Activated CD8-positive, alpha-beta memory T cell treated with anti-CD3 and anti-CD28 coated beads, Interleukin-2, amount 10 ng/mL, durations not matched to agents 7 days and 5 days (primary cell): ENCODE results near the gene TPCN1. TPM values are rescaled to one million over a fixed set of nuclear protein-coding genes. Genes with fewer than 3 reads are reported as not detected.
A peak's percentile ranks its signal among the peaks of the same experiment; 100 is the strongest.

Experiments
- ATAC-seq: fragments of 150-1000 bp; cut with Tn5 transposase; one replicate; pipeline ENCODE4 v1.10.0; 2021; ENCODE audit warnings: moderate library complexity
- CTCF ChIA-PET: fragments of 350-600 bp; sonication (Branson Sonifier 250); formaldehyde crosslinking; loops from one replicate; lab custom pipeline; 2021; ENCODE audit warnings: antibody characterized with exemption; lab: Charles Lee
- DNase-seq: peaks from one replicate; pipeline ENCODE4 v3.0.0-alpha.2; 2020
- H3K27ac Mint-ChIP-seq: one replicate; pipeline ENCODE4 v1.8.0; 2021; ENCODE audit warnings: mild to moderate bottlenecking, mixed read lengths
- H3K27me3 Mint-ChIP-seq: one replicate; pipeline ENCODE4 v1.8.0; 2021; ENCODE audit warnings: mixed read lengths
- H3K36me3 Mint-ChIP-seq: one replicate; pipeline ENCODE4 v1.8.0; 2021; ENCODE audit warnings: mild to moderate bottlenecking, mixed read lengths
- H3K4me1 Mint-ChIP-seq: one replicate; pipeline ENCODE4 v1.8.0; 2021; ENCODE audit warnings: mixed read lengths
- H3K4me3 Mint-ChIP-seq: one replicate; pipeline ENCODE4 v1.8.0; 2021; ENCODE audit warnings: mild to moderate bottlenecking, moderate library complexity, mixed read lengths
- H3K9me3 Mint-ChIP-seq: one replicate; pipeline ENCODE4 v1.8.0; 2022; ENCODE audit warnings: low read depth, mixed read lengths
- total RNA-seq, 2 experiments: library from RNA; stranded (reverse); gene quantifications; one replicate each; pipeline ENCODE4 v1.2.3, GENCODE V29; 2021

The TPCN1 gene
- total RNA-seq, 2 experiments from 2014 or later, result 21.4 to 23.3 TPM

GRCh38 chr12:113285679-113286610, 64.7 kb downstream of the TPCN1 start:
- Mint-ChIP-seq H3K4me3 (no peak overlapping the region), H3K27me3 (no peaks in the 10 kb centered on the region), H3K27ac (no peak overlapping the region), H3K36me3 (peaks cover 2% of the 10 kb centered on the region), H3K9me3 (no peaks in the 10 kb centered on the region), H3K4me1 (peaks cover 3% of the 10 kb centered on the region)
- DNase-seq, result no peak
- no peak for ATAC-seq
- CTCF ChIA-PET, result no interaction called here

DNA sequence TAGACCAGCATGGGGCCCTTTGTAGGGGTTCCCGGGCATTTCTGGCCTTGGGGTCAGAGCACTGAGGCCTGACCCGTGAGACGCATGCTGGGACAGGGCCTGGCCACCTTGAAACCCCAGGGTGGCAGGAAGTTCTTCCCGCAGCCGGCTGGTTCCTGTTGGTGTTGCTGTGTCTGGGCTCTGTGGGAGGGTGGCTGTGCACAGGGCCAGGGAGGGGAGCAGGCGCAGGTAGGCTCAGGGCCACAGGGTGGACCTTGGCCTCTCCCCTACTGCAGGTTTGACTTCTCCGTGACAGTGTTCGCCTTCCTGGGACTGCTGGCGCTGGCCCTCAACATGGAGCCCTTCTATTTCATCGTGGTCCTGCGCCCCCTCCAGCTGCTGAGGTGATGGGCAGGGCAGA, 65.4 kb downstream of the TPCN1 start:
- H3K27ac Mint-ChIP-seq, result no peak overlapping the region
- CTCF ChIA-PET, result no interaction called here

GRCh38 chr12:113287146-113287898, 66.1 kb downstream of the TPCN1 start:
- peaks cover 3% of the 10 kb centered on the region for H3K4me1 Mint-ChIP-seq
- CTCF ChIA-PET, result no interaction called here
- no peaks in the 10 kb centered on the region for H3K27me3 Mint-ChIP-seq
- ATAC-seq (no peak), DNase-seq (no peak)
- no peaks in the 10 kb centered on the region for H3K9me3 Mint-ChIP-seq
- peaks cover 2% of the 10 kb centered on the region for H3K36me3 Mint-ChIP-seq
- no peak overlapping the region for H3K27ac Mint-ChIP-seq
- H3K4me3 Mint-ChIP-seq, result no peak overlapping the region

More for the DNA sequence above, 65.4 kb downstream of the TPCN1 start:
- peaks cover 2% of the 10 kb centered on the region for H3K36me3 Mint-ChIP-seq
- H3K4me1 Mint-ChIP-seq, result peaks cover 3% of the 10 kb centered on the region
- H3K4me3 Mint-ChIP-seq, result no peak overlapping the region
- no peaks in the 10 kb centered on the region for H3K9me3 Mint-ChIP-seq
- ATAC-seq (no peak), DNase-seq (no peak)
- H3K27me3 Mint-ChIP-seq, result no peaks in the 10 kb centered on the region

GRCh38 chr12:113287899-113288282, 66.6 kb downstream of the TPCN1 start:
- no peak for DNase-seq
- ATAC-seq, result no peak
- no peak overlapping the region for H3K4me3 Mint-ChIP-seq
- peaks cover 3% of the 10 kb centered on the region for H3K4me1 Mint-ChIP-seq
- H3K36me3 Mint-ChIP-seq, result peaks cover 2% of the 10 kb centered on the region
- no peaks in the 10 kb centered on the region for H3K9me3 Mint-ChIP-seq
- CTCF ChIA-PET, result no interaction called here
- H3K27me3 Mint-ChIP-seq, result no peaks in the 10 kb centered on the region
- no peak overlapping the region for H3K27ac Mint-ChIP-seq

GRCh38 chr12:113289361-113289760, 68.1 kb downstream of the TPCN1 start:
- DNase-seq (no peak), ATAC-seq (no peak)
- H3K27ac Mint-ChIP-seq, result no peak overlapping the region
- CTCF ChIA-PET, result interaction anchor here (1.4 to 2.3 kb wide), 2 partner anchors 12 to 136 kb away, joined by 3 to 6 read pairs; no protein-coding TSS in a partner anchor
- H3K27me3 Mint-ChIP-seq, result no peaks in the 10 kb centered on the region
- no peak overlapping the region for H3K4me3 Mint-ChIP-seq
- no peaks in the 10 kb centered on the region for H3K9me3 Mint-ChIP-seq
- peaks cover 2% of the 10 kb centered on the region for H3K36me3 Mint-ChIP-seq
- peaks cover 3% of the 10 kb centered on the region for H3K4me1 Mint-ChIP-seq

DNA sequence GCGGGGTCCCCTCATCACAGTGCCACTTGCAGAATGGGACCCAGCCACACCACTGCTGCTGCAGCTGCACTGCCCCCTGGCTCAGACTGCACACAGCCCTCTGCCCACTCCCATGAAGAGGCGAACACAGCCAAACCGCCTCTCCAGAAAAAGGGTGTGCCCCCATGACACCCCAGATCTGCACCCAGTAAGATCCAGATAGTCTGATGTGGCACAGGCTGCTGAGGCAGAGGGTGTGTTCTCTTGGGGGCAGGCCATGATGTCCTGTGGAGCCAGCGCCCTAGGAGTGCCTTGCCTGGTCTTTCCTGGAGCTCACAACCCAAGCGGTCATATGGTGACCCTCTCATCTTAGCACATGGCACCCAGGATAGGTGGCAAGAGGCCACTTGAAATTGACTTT, 69.2 kb downstream of the TPCN1 start:
- Mint-ChIP-seq H3K27ac (no peak overlapping the region), H3K4me3 (no peak overlapping the region), H3K27me3 (no peaks in the 10 kb centered on the region), H3K4me1 (peaks cover 3% of the 10 kb centered on the region), H3K36me3 (no peaks in the 10 kb centered on the region), H3K9me3 (no peaks in the 10 kb centered on the region)
- DNase-seq (no peak), ATAC-seq (no peak)
- CTCF ChIA-PET, result interaction anchor here (2.3 kb wide), 1 partner anchor 135 kb away, joined by 6 read pairs; no protein-coding TSS in a partner anchor

GRCh38 chr12:113291586-113291985, 70.3 kb downstream of the TPCN1 start:
- Mint-ChIP-seq H3K9me3 (no peaks in the 10 kb centered on the region), H3K4me3 (no peak overlapping the region), H3K27me3 (no peaks in the 10 kb centered on the region), H3K27ac (no peak overlapping the region), H3K36me3 (no peaks in the 10 kb centered on the region), H3K4me1 (peaks cover 3% of the 10 kb centered on the region)
- no peak for DNase-seq
- no peak for ATAC-seq
- CTCF ChIA-PET, result interaction anchor here (2.3 kb wide), 1 partner anchor 134 kb away, joined by 6 read pairs; no protein-coding TSS in a partner anchor

GRCh38 chr12:113292091-113292490, 70.8 kb downstream of the TPCN1 start:
- CTCF ChIA-PET, result interaction anchor here (1.0 kb wide), 1 partner anchor 13 kb away, joined by 3 read pairs; no protein-coding TSS in a partner anchor
- no peak overlapping the region for H3K27ac Mint-ChIP-seq

GRCh38 chr12:113292547-113292946, 71.3 kb downstream of the TPCN1 start:
- Mint-ChIP-seq H3K9me3 (no peaks in the 10 kb centered on the region), H3K4me3 (no peak overlapping the region), H3K27ac (no peak overlapping the region), H3K4me1 (no peaks in the 10 kb centered on the region), H3K27me3 (no peaks in the 10 kb centered on the region), H3K36me3 (no peaks in the 10 kb centered on the region)
- no peak for DNase-seq
- CTCF ChIA-PET, result interaction anchor here (1.0 kb wide), 1 partner anchor 12 kb away, joined by 3 read pairs; no protein-coding TSS in a partner anchor
- no peak for ATAC-seq

More at GRCh38 chr12:113292091-113292490, 70.8 kb downstream of the TPCN1 start:
- Mint-ChIP-seq H3K4me3 (no peak overlapping the region), H3K27me3 (no peaks in the 10 kb centered on the region), H3K9me3 (no peaks in the 10 kb centered on the region), H3K4me1 (no peaks in the 10 kb centered on the region), H3K36me3 (no peaks in the 10 kb centered on the region)
- ATAC-seq (no peak), DNase-seq (no peak)

- H3K27ac Mint-ChIP-seq, result no peak overlapping the region
- no peak for ATAC-seq
Measured at GRCh38 chr12:113293100-113293499, 71.8 kb downstream of the TPCN1 start.

DNA sequence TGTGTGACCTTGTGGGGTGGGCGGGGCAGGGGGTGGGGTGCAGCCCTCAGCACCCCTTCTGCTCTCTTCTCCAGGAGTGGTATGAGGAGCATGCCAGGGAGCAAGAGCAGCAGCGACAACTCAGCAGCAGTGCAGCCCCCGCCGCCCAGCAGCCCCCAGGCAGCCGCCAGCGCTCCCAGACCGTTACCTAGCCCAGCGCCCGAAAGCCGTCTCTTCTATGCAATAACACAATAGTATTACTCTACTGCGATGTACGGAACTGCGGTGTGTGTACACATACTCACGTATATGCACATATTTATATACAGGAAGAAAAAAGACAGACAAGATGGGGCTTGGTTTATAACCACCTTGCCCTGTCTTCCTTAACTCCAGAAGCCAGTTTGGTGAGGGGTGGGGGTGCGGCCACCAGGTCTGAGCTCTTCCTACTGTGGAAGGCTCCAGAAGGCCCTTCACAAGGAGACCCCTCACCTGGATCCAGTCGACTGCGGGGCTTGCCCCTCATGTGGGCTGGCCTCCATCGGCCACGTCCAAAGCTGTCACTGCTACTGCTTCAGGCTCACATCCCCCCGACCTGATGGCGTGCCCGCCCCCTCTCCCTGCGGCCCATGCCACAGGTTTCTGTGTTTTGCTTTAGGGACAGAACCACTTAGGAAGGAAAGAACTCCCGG, 74.8 kb downstream of the TPCN1 start:
- Mint-ChIP-seq H3K36me3 (no peaks in the 10 kb centered on the region), H3K4me1 (no peaks in the 10 kb centered on the region), H3K27me3 (no peaks in the 10 kb centered on the region), H3K4me3 (no peak overlapping the region), H3K9me3 (no peaks in the 10 kb centered on the region), H3K27ac (peak overlapping the region; percentile 8)
- DNase-seq (no peak), ATAC-seq (no peak)
- CTCF ChIA-PET, result no interaction called here

More at GRCh38 chr12:113293100-113293499, 71.8 kb downstream of the TPCN1 start:
- CTCF ChIA-PET, result interaction anchor here (1.0 to 1.2 kb wide), 2 partner anchors 12 to 132 kb away, joined by 3 to 5 read pairs; no protein-coding TSS in a partner anchor
- H3K27me3 Mint-ChIP-seq, result no peaks in the 10 kb centered on the region
- no peak for DNase-seq
- no peak overlapping the region for H3K4me3 Mint-ChIP-seq
- no peaks in the 10 kb centered on the region for H3K9me3 Mint-ChIP-seq
- H3K36me3 Mint-ChIP-seq, result no peaks in the 10 kb centered on the region
- no peaks in the 10 kb centered on the region for H3K4me1 Mint-ChIP-seq

DNA sequence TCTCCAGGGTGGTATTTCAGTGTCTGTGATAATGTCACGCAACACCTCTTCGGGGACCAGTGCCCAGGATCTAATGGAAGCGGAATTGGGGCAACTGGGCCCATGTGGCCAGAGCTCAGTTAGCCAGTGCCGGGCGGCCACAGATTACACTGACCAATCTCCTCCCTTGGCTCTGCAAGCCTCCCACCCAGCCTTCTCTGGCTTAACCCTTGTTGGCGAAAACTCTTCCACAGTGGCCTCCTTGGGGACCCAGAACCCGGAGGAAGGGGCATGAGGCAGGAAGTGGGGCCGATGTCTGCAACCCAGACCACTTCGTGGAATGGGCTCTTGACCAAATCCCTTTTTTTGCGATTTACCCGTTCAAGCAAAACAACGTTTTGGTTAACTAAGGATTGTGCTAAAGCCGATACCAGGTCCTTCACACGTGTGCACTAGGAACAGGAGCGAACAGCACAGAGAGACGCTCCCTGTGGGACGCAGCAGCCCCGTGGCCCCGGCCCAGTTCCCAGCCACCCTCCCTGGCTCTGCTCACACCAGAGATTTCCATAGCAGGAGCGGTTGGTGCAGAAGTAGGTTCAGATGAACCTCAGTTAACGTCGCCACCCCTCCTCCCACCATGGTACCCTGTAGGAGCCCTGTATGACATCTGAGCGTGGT, 75.4 kb downstream of the TPCN1 start:
- Mint-ChIP-seq H3K9me3 (no peaks in the 10 kb centered on the region), H3K36me3 (no peaks in the 10 kb centered on the region), H3K4me3 (no peak overlapping the region), H3K27me3 (no peaks in the 10 kb centered on the region), H3K4me1 (no peaks in the 10 kb centered on the region), H3K27ac (no peak overlapping the region)
- DNase-seq, result no peak
- CTCF ChIA-PET, result no interaction called here
- ATAC-seq, result no peak
